Naive thymus-derived CD4-positive, alpha-beta T cell (primary cell): ENCODE results near the gene SLC9A1. TPM values are rescaled to one million over a fixed set of nuclear protein-coding genes. Genes with fewer than 3 reads are reported as not detected.
A peak's percentile ranks its signal among the peaks of the same experiment; 100 is the strongest.
"Not testable (repeated sequence)": the region's sequence is repeated elsewhere in the genome, so short reads cannot be mapped to it uniquely, and the experiment has no call there.

Experiments used
- ATAC-seq: fragments of 150-1000 bp; cut with Tn5 transposase; 2 replicates; pipeline ENCODE4 v1.10.0; 2021; ENCODE audit warnings: mild to moderate bottlenecking, moderate library complexity
- CTCF ChIA-PET: fragments of 350-600 bp; sonication (Branson Sonifier 250); formaldehyde crosslinking; loops from one replicate; lab custom pipeline; 2021; ENCODE audit warnings: antibody characterized with exemption; lab: Charles Lee
- POLR2A ChIA-PET: fragments of 350-600 bp; sonication (Branson Sonifier 250); formaldehyde crosslinking; loops from one replicate; lab custom pipeline; 2021; ENCODE audit warnings: antibody characterized with exemption, inconsistent platforms; lab: Charles Lee
- DNase-seq, 9 donors: peaks; one replicate each; pipeline versions ENCODE4 v3.0.0 to v3.0.0-alpha.2; 2020 to 2022; ENCODE audit warnings: mixed read lengths in 1 of 9
- H3K27ac ChIP-seq: one replicate; pipeline ENCODE4 v1.7.0; 2013; ENCODE audit warnings: mild to moderate bottlenecking, low read depth, low read length, moderate library complexity
- H3K27me3 ChIP-seq, 2 donors: one replicate each; pipeline ENCODE4 v1.7.0; 2013; ENCODE audit warnings: low read length in 2 of 2, mild to moderate bottlenecking in 2 of 2, moderate library complexity in 2 of 2; ENCODE audit not compliant: control insufficient read depth in 2 of 2, insufficient read depth in 2 of 2
- H3K36me3 ChIP-seq, 3 experiments: 1 replicate in 2 of 3; 2 replicates in 1 of 3; pipeline ENCODE4 v1.7.0; 2013; ENCODE audit warnings: low read length in 3 of 3, mild to moderate bottlenecking in 3 of 3, moderate library complexity in 1 of 3; ENCODE audit not compliant: insufficient read depth in 3 of 3, control insufficient read depth in 2 of 3
- H3K4me1 ChIP-seq, 2 donors: one replicate each; pipeline ENCODE4 v1.7.0; 2013; ENCODE audit warnings: low read length in 2 of 2, mild to moderate bottlenecking in 2 of 2, moderate library complexity in 1 of 2; ENCODE audit not compliant: control insufficient read depth in 2 of 2, insufficient read depth in 2 of 2
- H3K4me3 ChIP-seq: 2 replicates; pipeline ENCODE4 v1.7.0; 2013; ENCODE audit warnings: mild to moderate bottlenecking, low read length
- H3K9me3 ChIP-seq, 3 experiments: 1 replicate in 2 of 3; 2 replicates in 1 of 3; pipeline ENCODE4 v1.7.0; 2013; ENCODE audit warnings: low read length in 3 of 3; ENCODE audit not compliant: control insufficient read depth in 2 of 3
- H3K27ac Mint-ChIP-seq, 9 donors: one replicate each; pipeline ENCODE4 v1.8.0; 2020 to 2022; ENCODE audit warnings: mixed read lengths in 9 of 9, mild to moderate bottlenecking in 8 of 9, moderate library complexity in 5 of 9, inconsistent platforms in 2 of 9
- H3K27me3 Mint-ChIP-seq, 5 donors: one replicate each; pipeline ENCODE4 v1.8.0; 2021 to 2022; ENCODE audit warnings: mixed read lengths in 5 of 5, mild to moderate bottlenecking in 1 of 5
- H3K36me3 Mint-ChIP-seq, 5 donors: one replicate each; pipeline ENCODE4 v1.8.0; 2020 to 2022; ENCODE audit warnings: mixed read lengths in 5 of 5, mild to moderate bottlenecking in 3 of 5, inconsistent platforms in 1 of 5
- H3K4me1 Mint-ChIP-seq, 7 donors: one replicate each; pipeline ENCODE4 v1.8.0; 2020 to 2022; ENCODE audit warnings: mixed read lengths in 7 of 7, mild to moderate bottlenecking in 3 of 7, inconsistent platforms in 1 of 7
- H3K4me3 Mint-ChIP-seq, 10 donors: one replicate each; pipeline ENCODE4 v1.8.0; 2020 to 2022; ENCODE audit warnings: mild to moderate bottlenecking in 10 of 10, mixed read lengths in 10 of 10, moderate library complexity in 6 of 10, inconsistent platforms in 2 of 10
- H3K9me3 Mint-ChIP-seq, 11 donors: one replicate each; pipeline ENCODE4 v1.8.0; 2020 to 2022; ENCODE audit warnings: mixed read lengths in 11 of 11, mild to moderate bottlenecking in 4 of 11, inconsistent platforms in 1 of 11, moderate library complexity in 1 of 11
- intact Hi-C, 2 donors: fragments of 100-400 bp; cut with micrococcal nuclease; formaldehyde crosslinking; loops; one replicate each; pipeline ENCODE4 v1.15.1; 2023
- polyA plus RNA-seq, 2 donors: library from polyadenylated mRNA; unstranded; fragments of 300-500 nt; fragmentation: Illumina TruSeq; gene quantifications; one replicate each; pipeline ENCODE4 v1.2.3, GENCODE V29; 2021
- total RNA-seq, 6 experiments: library from RNA in 5 of 6; stranded (reverse) in 5 of 6; gene quantifications; 1 replicate in 5 of 6; 2 replicates in 1 of 6; pipeline ENCODE4 v1.2.3 and lab custom pipeline; 2021 to 2026

Gene SLC9A1
- total and polyA plus RNA-seq, 7 experiments from 2014 or later = 7.1 to 25.7 (median 18.2) TPM

- ATAC-seq (no peak), DNase-seq (no peak)
- intact Hi-C loops = no loop called here
- ChIA-PET CTCF (no interaction called here), POLR2A (interaction anchor here (1.5 to 1.8 kb wide), 2 partner anchors 11 to 15 kb away, joined by 4 to 9 read pairs; no protein-coding TSS in a partner anchor)
- no peaks in the 10 kb centered on the region for H3K27me3 ChIP-seq
- no peak overlapping the region for H3K4me3 ChIP-seq
- H3K4me1 ChIP-seq = no peaks in the 10 kb centered on the region
- H3K27me3 Mint-ChIP-seq = no peaks in the 10 kb centered on the region
- no peak overlapping the region for H3K27ac ChIP-seq
- H3K9me3 ChIP-seq = no peaks in the 10 kb centered on the region
- no peak overlapping the region for H3K27ac Mint-ChIP-seq
- H3K36me3 Mint-ChIP-seq = peaks cover 0 to 18% (median 5%) of the 10 kb centered on the region in 5 donors
- peaks cover 0 to 7% (median 0%) of the 10 kb centered on the region in 3 experiments for H3K36me3 ChIP-seq
- no peak overlapping the region for H3K4me3 Mint-ChIP-seq
- peaks cover 0 to 11% (median 2%) of the 10 kb centered on the region in 7 donors for H3K4me1 Mint-ChIP-seq
- H3K9me3 Mint-ChIP-seq = no peaks in the 10 kb centered on the region
These were observed 25.7 kb downstream of the SLC9A1 start for GRCh38 chr1:27129225-27129624.

DNA sequence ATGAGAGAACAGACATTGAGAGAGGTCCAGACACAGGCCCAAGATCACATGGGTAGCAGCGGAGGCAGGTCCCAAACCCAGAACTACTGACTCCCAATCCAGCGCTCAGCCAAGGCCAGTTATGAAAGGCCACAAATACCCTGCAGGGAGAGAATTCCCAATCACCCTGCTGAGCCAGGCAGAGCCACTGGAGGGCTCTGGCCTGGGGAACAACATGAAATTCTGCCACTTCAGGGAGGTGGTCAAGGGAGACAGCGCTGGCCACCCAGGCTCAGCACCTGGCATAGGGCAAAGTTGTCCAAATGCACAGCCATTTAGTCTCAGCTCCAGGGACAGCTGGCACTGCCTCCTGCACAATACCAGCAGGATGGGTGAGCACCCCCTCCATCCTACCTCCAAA, 27.5 kb downstream of the SLC9A1 start:
- POLR2A ChIA-PET = interaction anchor here (0.8 kb wide), 1 partner anchor 7 kb away, joined by 3 read pairs; no protein-coding TSS in a partner anchor
- H3K9me3 Mint-ChIP-seq = no peaks in the 10 kb centered on the region
- CTCF ChIA-PET = interaction anchor here (1.1 kb wide), 1 partner anchor 10 kb away, joined by 3 read pairs; no protein-coding TSS in a partner anchor
- H3K4me3 Mint-ChIP-seq = no peak overlapping the region
- H3K4me1 ChIP-seq = no peaks in the 10 kb centered on the region
- intact Hi-C loops = no loop called here
- H3K36me3 Mint-ChIP-seq = peaks cover 0 to 16% (median 5%) of the 10 kb centered on the region in 5 donors
- peaks cover 0 to 10% (median 0%) of the 10 kb centered on the region in 7 donors for H3K4me1 Mint-ChIP-seq
- ATAC-seq = no peak
- no peak for DNase-seq
- H3K4me3 ChIP-seq = no peak overlapping the region
- H3K36me3 ChIP-seq = peaks cover 0 to 7% (median 0%) of the 10 kb centered on the region in 3 experiments
- H3K27me3 Mint-ChIP-seq = no peaks in the 10 kb centered on the region
- H3K9me3 ChIP-seq = no peaks in the 10 kb centered on the region
- no peaks in the 10 kb centered on the region for H3K27me3 ChIP-seq
- no peak overlapping the region for H3K27ac Mint-ChIP-seq
- no peak overlapping the region for H3K27ac ChIP-seq

DNA sequence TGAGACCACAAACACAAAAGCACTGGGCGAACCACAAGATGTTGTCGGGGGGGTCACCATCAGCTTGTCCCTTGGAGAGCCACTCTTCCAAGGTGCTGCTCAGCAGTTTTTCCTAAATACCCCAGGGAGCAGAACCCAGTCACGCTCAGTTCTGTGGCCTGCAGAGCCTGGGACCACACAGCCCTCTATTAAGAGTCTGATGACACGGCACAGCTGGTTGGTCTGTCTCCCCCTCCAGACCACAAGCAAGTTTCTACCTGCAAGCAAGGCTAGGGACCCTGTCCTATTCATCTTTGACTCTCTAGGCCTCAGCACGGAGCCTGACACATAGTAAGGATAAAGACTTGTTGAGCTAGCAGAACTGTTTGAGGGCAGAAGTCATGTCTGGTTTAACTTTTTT, 28.5 kb downstream of the SLC9A1 start:
- Mint-ChIP-seq H3K4me1 (peaks cover 0 to 10% (median 3%) of the 10 kb centered on the region in 7 donors), H3K4me3 (no peak overlapping the region), H3K36me3 (peaks cover 0 to 16% (median 5%) of the 10 kb centered on the region in 5 donors), H3K27me3 (no peaks in the 10 kb centered on the region), H3K9me3 (no peaks in the 10 kb centered on the region), H3K27ac (peak overlapping the region in 3 of 9 donors; percentile 13 to 38 (median 37))
- CTCF ChIA-PET = interaction anchor here (0.6 to 1.1 kb wide), 2 partner anchors 11 to 155 kb away, joined by 3 to 6 read pairs; no protein-coding TSS in a partner anchor
- DNase-seq = no peak
- H3K36me3 ChIP-seq = peaks cover 0 to 7% (median 0%) of the 10 kb centered on the region in 3 experiments
- no peaks in the 10 kb centered on the region for H3K27me3 ChIP-seq
- POLR2A ChIA-PET = interaction anchor here (0.6 to 1.7 kb wide), 3 partner anchors 10 to 444 kb away, joined by 3 to 5 read pairs (median 4); no protein-coding TSS in a partner anchor
- no peaks in the 10 kb centered on the region for H3K9me3 ChIP-seq
- ATAC-seq = no peak
- H3K4me3 ChIP-seq = no peak overlapping the region
- intact Hi-C loops = no loop called here
- no peak overlapping the region for H3K27ac ChIP-seq
- H3K4me1 ChIP-seq = no peaks in the 10 kb centered on the region

DNA sequence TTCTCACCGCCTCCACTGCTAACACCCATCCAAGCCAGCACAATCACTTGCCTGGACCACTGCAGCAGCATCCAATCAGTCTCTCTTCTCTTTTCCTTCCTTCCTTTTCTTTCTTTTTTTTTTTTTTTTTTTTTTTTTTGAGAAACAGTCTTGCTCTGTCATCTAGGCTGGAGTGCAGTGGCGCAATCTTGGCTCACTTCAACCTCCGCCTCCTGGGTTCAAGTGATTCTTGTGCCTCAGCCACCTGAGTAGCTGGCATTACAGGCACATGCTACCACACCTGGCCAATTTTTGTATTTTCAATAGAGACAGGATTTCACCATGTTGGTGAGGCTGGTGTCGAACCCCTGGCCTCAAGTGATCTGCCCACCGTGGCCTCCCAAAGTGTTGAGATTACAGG, 29.8 kb downstream of the SLC9A1 start:
- H3K27me3 ChIP-seq, H3K4me1 Mint-ChIP-seq, DNase-seq, H3K27me3 Mint-ChIP-seq, H3K36me3 ChIP-seq, intact Hi-C loops, H3K4me1 ChIP-seq, ATAC-seq, H3K4me3 ChIP-seq, H3K4me3 Mint-ChIP-seq, H3K27ac ChIP-seq, H3K9me3 Mint-ChIP-seq, H3K9me3 ChIP-seq: not testable (repeated sequence)
- CTCF ChIA-PET = interaction anchor here (0.6 to 1.2 kb wide), 2 partner anchors 23 to 174 kb away, joined by 3 read pairs; no protein-coding TSS in a partner anchor
- H3K36me3 Mint-ChIP-seq = peaks cover 0 to 20% (median 5%) of the 10 kb centered on the region in 5 donors
- POLR2A ChIA-PET = interaction anchor here (0.5 to 1.7 kb wide), 4 partner anchors 11 to 140 kb away, joined by 3 to 5 read pairs (median 4); no protein-coding TSS in a partner anchor
- H3K27ac Mint-ChIP-seq = peak overlapping the region in 4 of 9 donors; percentile 14 to 84 (median 46)

GRCh38 chr1:27124405-27124804, 30.5 kb downstream of the SLC9A1 start:
- ATAC-seq (no peak), DNase-seq (no peak)
- POLR2A ChIA-PET = no interaction called here
- Histone ChIP-seq H3K27ac (no peak overlapping the region), H3K36me3 (peaks cover 0 to 3% (median 0%) of the 10 kb centered on the region in 3 experiments), H3K9me3 (no peaks in the 10 kb centered on the region), H3K4me3 (no peak overlapping the region), H3K4me1 (no peaks in the 10 kb centered on the region), H3K27me3 (no peaks in the 10 kb centered on the region)
- Mint-ChIP-seq H3K27me3 (no peaks in the 10 kb centered on the region), H3K4me3 (no peak overlapping the region), H3K36me3 (peaks cover 0 to 19% (median 5%) of the 10 kb centered on the region in 5 donors), H3K4me1 (peaks cover 0 to 15% (median 9%) of the 10 kb centered on the region in 7 donors), H3K9me3 (no peaks in the 10 kb centered on the region), H3K27ac (peak overlapping the region in 2 of 9 donors; percentile 32 to 47)
- intact Hi-C loops = no loop called here
- CTCF ChIA-PET = interaction anchor here (1.2 kb wide), 1 partner anchor 22 kb away, joined by 3 read pairs; no protein-coding TSS in a partner anchor

DNA sequence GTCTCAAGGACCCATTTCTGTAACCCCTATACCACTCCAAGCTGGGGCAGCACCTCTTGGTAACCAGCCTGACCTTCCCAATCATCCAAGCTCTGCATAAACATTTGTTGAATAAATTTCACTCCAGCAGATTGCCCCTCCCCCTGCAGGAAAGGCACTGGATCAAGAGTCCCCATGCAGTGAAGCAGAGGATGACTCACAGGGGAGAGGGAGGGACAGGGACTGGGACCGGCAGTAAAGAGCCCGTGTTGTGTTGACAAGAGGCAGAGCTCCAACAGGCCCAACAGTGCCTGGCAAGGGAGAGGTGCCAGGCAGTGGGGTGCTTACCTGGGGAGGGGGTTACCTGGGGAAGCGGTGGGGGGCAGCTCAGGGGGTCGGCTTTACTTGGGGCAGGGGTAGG, 32.3 kb downstream of the SLC9A1 start:
- H3K36me3 ChIP-seq = no peaks in the 10 kb centered on the region
- Mint-ChIP-seq H3K4me1 (peaks cover 0 to 17% (median 12%) of the 10 kb centered on the region in 7 donors), H3K4me3 (no peak overlapping the region), H3K36me3 (peaks cover 0 to 12% (median 0%) of the 10 kb centered on the region in 5 donors), H3K27ac (peak overlapping the region in 3 of 9 donors; percentile 17 to 48 (median 26)), H3K27me3 (no peaks in the 10 kb centered on the region), H3K9me3 (no peaks in the 10 kb centered on the region)
- no peak for DNase-seq
- peak; percentile 67 for ATAC-seq
- no peaks in the 10 kb centered on the region for H3K4me1 ChIP-seq
- intact Hi-C loops = no loop called here
- H3K27ac ChIP-seq = no peak overlapping the region
- POLR2A ChIA-PET = no interaction called here
- no peaks in the 10 kb centered on the region for H3K9me3 ChIP-seq
- H3K4me3 ChIP-seq = no peak overlapping the region
- H3K27me3 ChIP-seq = no peaks in the 10 kb centered on the region
- CTCF ChIA-PET = no interaction called here
